Kidney capillary endothelial cell (primary cell): Measurements from ENCODE around the gene ATP2B2.
"Not testable (repeated sequence)": the region's sequence is repeated elsewhere in the genome, so short reads cannot be mapped to it uniquely, and the experiment has no call there.

Experiments
- DNase-seq: peaks from one replicate; pipeline ENCODE4 v3.0.0-alpha.2; 2018; ENCODE audit warnings: low spot score

Gene ATP2B2

DNA sequence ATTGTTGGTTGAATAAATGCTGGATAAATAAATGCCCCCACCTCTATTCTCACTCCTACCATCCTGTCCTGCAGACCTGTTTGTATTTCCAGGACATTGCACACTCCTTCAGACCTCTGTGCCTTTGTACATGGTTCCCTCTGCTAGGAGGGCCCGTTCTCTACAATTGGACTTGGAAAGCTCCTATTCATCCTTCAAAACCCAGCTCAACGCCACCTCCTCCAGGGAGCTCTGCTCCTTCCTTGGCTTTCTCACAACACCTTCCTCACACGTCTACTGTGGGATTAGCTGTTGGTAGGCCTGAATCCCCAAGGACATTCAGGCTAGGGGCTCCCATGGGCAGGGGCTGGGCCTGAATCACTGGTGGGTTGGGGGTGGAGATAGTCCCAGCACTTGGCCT lies 105.8 kb downstream of the ATP2B2 start:
- DNase-seq: no peak

DNA sequence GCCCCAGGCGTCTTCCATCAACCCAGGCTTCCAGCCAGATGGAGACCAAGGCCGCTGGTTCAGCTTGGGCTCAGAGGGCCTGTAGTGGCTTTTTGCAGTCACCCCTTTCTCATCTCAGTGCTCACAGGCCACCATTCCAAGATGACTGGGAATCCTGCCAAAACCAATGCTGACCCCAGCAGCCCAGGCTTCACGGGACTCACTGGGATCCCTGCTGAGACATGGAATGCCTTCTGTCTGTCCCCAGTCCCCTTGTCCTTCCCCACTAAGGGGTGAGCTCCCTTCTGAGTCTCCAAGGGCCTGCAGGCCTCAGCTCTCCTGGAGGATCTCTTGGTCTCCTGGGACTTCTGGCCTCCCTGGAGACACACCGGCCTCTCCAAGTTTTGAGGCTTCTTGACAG lies 107.0 kb downstream of the ATP2B2 start:
- DNase-seq: no peak

GRCh38 chr3:10397879-10398278 lies 107.5 kb downstream of the ATP2B2 start:
- DNase-seq: no peak

- DNase-seq: no peak
Observed at GRCh38 chr3:10396931-10397330, 108.5 kb downstream of the ATP2B2 start.

DNA sequence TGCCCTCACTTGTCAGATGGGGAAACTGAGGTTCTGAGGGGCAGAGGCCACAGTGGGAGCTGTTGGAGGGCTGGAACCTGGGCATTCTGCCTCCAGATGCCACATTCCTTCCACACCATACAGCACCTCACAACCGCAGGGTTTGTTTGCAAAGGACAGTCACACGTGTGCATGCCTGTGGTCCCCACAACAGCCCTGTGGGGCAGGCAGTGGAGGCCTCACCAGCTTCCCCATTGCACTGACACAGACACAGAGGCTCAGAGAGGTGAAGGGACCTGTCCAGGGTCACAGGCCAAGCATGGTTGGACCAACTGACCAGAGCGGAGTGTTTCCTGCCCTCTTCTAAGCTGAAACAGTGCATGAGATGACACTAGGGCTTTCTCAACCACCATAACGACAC lies 109.3 kb downstream of the ATP2B2 start:
- DNase-seq: no peak

DNA sequence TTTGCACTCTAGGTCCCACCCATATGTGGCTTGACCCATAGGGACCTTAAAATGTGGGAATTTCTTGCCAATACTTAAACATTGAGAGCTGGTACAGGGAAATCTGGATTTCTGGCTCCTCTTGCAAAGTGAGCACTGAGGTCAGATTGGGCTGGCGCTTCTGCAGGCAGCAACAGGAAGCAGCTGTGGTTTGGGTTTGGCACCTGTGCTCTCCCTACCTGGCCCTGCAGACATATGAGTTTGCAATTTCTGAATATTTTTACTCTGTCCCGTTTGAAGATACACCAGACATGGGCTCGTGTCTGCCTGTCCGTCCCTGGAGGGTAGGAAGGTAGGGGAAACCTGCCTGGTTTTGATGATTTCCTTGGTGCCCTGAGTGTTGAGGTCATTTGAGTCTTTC lies 109.7 kb downstream of the ATP2B2 start:
- DNase-seq: no peak

GRCh38 chr3:10395196-10395595 lies 110.2 kb downstream of the ATP2B2 start:
- no peak for DNase-seq

DNA sequence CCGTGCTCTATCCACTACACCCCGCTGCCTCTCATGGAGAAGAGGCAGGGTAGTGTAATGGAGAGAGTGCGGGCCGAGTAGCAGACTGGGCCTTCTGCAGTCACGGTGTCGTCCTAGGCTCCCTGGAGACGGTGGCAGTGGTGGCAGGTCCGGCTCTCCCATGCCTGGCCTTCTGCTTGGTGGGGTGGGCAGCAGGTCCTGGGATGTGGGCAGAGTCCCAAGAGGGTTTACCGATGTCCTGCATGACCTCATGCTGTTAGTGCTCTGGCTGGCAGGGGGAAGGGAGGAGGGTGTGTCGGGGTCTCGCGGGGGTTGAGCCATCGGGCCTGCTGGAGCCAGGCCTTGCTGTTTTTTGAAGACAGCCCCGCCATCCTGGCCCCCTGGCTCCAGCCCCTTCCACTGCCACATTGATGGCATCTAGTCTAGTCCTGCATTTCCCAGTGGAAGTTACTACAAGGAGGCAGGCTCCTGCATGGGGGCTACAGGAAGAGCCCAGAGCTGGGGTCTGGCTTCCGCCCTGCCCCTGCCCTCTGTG lies 110.8 kb downstream of the ATP2B2 start:
- no peak for DNase-seq

GRCh38 chr3:10393514-10393913 lies 111.9 kb downstream of the ATP2B2 start:
- no peak for DNase-seq

- no peak for DNase-seq
Observed at GRCh38 chr3:10392906-10393461, 112.4 kb downstream of the ATP2B2 start.

GRCh38 chr3:10392244-10392643 lies 113.1 kb downstream of the ATP2B2 start:
- no peak for DNase-seq

GRCh38 chr3:10391391-10391790 lies 114.0 kb downstream of the ATP2B2 start:
- no peak for DNase-seq

GRCh38 chr3:10390641-10391373 lies 114.6 kb downstream of the ATP2B2 start:
- DNase-seq: no peak

GRCh38 chr3:10389995-10390394 lies 115.4 kb downstream of the ATP2B2 start:
- no peak for DNase-seq

DNA sequence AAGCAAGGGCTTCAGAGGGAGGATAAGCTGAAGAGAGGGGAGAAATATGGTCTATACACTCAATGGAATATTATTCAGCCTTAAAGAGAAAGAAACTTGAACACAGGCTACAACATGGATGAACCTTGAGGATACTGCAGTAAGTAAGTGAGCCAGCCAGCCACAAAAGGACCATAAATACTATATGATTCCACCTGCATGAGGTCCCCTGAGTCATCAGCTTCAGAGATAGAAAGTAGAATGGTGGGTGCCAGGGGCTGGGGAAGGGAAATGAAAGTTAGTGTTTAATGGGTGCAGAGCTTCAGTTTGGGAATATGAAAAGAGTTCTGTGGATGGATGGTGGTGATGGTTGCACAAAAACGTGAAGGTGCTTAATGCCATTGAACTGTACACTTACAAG lies 116.0 kb downstream of the ATP2B2 start:
- DNase-seq: no peak

GRCh38 chr3:10387881-10388609 lies 117.3 kb downstream of the ATP2B2 start:
- no peak for DNase-seq

- DNase-seq: no peak
Observed at GRCh38 chr3:10386121-10386520, 119.3 kb downstream of the ATP2B2 start.

DNA sequence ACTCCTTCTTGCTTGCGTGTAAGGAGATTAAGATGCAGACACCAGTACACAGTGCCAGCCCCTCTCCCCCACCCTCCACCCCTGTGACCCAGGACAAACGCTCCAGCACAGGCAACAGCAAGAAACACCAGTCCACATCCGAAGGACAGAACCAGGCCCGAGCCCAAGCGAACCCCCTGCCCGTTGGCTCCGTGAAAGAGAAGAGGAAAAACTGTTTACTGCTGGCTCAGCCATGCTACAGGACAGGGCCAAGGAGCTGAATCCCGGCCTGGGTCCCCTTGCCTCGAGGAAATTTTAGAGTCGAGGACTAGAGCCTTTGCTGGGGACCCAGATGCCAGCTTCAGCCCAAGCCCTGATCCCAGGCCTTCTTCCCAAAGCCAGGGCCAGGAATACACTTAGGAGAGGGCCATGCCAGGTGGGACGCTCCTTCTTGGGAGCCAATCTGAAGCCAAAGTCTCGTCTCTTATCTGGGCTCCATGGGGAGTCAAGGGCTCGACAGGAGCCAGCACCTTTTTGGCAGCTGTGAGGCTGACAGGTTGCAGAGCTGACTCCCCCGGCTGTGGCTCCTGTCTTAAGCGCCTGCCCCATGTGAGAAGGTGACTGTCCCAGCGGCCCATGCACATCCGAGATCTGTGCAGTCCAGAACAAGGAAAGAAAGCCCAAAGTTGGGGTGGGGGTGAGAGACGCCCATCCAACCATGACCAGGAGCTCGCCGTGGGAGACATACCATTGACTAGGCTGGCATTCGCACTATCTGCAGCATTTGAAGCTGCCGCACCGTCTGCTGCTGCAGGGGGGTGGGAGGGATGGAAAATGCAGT lies 120.6 kb downstream of the ATP2B2 start:
- no peak for DNase-seq

- no peak for DNase-seq
Observed at GRCh38 chr3:10383850-10384248, 121.5 kb downstream of the ATP2B2 start.

DNA sequence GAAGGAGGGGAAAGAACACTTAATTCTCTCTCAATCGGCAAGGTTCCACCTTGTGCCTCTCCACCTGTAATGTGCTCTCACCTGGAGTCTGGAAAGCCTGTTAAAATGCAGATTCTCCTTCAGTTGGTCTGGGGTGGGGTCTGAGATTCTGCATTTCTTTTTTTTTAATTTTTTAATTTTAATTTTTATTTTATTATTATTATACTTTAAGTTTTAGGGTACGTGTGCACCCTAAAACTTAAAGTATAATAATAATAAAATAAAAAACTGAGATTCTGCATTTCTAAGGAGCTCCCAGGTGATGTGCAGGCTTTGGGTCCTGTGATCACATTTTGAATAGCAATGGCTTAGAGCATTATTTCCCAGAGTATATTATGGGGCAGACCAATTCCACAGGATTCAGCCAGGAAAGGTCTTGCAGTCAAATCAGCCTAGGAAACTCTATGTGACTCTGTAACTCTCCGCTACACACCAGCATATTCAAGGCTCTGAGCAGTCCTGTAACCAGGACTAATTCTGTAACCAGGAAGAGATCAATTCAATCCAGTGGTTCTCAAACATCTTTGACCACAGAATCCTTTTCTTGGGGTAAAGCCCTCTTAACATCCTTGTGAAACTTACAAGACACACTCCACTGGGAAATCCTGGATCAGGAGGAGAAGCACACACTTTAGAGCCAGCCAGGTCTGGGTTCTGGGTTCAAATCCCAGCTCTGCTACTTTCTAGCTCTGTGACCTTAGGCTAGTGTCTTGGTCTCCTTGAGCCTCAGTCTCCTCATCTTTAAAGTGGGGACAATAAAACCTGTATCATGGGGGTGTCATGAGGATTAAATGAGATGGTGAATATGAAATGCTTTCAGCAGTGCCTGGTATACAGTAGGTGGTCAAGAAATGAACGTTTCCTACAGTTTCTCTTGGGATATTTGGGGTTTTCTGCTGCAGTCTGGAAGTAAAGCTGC lies 122.2 kb downstream of the ATP2B2 start:
- DNase-seq: no peak

DNA sequence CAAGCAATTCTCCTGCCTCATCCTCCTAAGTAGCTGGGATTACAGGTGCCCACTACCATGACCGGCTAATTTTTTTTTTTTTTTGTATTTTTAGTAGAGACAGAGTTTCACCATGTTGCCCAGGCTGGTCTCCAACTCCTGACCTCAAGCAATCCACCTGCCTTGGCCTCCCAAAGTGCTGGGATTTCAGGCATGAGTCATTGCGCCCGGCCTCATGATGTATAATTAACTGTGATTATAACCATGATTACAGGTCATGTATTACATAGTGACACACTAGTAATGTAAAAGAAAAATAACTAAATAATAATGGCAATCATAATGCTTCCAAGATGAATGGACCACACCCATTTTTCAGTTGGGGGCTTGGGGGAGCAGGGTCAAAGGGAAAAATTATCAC lies 122.9 kb downstream of the ATP2B2 start:
- DNase-seq: not testable (repeated sequence)
